ENCODE measurements around the gene GPX3.

DNA sequence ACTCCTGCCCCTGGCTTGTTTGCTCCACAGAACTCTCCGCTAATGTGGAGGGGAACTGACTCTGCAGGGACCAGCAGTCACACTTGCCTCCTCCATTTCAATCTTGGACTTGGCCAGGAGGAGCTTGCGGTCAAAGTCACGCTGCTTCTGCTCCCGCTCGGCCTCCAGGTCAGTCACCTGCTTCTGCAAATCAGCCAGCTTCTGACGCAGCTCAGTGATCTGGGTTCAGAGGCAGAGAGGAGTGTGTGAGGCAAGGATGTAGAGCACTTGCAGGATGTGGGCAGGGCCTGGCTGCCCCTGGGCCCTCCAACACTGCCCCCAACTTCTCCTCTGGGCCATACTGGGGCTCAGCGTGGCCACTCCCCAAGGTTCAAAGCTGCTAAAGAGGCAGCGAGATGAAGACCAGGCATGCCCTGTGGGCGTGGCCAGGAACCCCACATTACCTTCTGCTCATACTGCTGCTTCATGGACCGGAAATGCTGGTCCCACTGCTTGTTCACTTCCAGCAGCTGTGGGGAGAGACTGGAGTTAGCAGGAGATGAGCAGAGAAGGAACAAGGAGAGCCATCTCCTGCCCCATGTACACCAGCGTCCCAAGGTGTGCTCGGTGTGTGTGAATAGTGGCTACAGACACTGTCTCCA, 22.2 kb downstream of the GPX3 start:
- TF ChIP-seq POLR2A (IDR thresholded peaks at IDR 0.05) (no peak), EP300 (IDR thresholded peaks at IDR 0.05) (no peak)
- TF ChIP-seq, protein P1, sequence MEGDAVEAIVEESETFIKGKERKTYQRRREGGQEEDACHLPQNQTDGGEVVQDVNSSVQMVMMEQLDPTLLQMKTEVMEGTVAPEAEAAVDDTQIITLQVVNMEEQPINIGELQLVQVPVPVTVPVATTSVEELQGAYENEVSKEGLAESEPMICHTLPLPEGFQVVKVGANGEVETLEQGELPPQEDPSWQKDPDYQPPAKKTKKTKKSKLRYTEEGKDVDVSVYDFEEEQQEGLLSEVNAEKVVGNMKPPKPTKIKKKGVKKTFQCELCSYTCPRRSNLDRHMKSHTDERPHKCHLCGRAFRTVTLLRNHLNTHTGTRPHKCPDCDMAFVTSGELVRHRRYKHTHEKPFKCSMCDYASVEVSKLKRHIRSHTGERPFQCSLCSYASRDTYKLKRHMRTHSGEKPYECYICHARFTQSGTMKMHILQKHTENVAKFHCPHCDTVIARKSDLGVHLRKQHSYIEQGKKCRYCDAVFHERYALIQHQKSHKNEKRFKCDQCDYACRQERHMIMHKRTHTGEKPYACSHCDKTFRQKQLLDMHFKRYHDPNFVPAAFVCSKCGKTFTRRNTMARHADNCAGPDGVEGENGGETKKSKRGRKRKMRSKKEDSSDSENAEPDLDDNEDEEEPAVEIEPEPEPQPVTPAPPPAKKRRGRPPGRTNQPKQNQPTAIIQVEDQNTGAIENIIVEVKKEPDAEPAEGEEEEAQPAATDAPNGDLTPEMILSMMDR (IDR thresholded peaks at IDR 0.05): no peak
